GM20000 (cell line): ENCODE results near the gene PLS1.

Experiments
- DNase-seq: peaks from one replicate; pipeline ENCODE4 v3.0.0; 2012; ENCODE audit warnings: low spot score
- TF ChIP-seq, protein P1 (sequence below): IDR thresholded peaks from 2 replicates; pipeline ENCODE4 v1.5.1; 2012; ENCODE audit warnings: mild to moderate bottlenecking, control low read depth; ENCODE audit errors: extremely low read depth, missing control alignments

The PLS1 gene

DNA sequence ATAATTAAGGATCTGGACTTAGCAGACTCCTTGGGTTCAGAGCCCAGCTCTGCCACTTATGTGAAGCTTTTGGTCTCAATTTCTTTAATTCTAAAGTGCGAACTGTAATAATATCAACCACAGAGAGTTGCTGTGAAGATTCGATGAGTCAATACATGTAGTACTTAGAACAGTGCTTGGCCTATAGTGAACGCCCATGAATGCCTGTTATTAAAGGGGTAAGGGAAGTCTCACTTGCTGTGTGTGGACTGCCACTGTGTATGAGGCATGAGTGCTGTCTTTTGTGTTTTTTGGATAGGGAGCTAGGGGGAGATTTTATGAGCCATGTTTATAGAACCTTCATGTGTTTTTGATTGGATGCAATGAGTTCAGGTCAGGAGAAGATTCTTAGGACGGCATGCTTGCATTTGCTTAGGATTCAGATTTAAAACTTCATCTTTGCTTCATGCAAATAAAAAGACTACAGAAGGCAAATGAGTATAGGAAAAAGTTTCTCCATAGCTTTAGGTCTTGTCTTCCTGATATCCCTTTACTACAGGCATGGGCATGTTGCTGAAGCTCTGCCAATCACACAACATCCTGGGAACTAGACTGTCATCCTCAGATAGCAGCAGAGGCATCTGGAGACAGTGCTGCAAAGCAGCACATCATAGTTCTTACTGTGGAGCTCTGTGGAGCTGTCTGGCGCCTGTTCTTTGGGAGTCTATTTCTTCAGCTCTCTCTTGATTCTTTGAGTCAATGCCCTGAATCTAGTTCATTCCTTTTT, 50.0 kb downstream of the PLS1 start:
- TF ChIP-seq, protein P1, sequence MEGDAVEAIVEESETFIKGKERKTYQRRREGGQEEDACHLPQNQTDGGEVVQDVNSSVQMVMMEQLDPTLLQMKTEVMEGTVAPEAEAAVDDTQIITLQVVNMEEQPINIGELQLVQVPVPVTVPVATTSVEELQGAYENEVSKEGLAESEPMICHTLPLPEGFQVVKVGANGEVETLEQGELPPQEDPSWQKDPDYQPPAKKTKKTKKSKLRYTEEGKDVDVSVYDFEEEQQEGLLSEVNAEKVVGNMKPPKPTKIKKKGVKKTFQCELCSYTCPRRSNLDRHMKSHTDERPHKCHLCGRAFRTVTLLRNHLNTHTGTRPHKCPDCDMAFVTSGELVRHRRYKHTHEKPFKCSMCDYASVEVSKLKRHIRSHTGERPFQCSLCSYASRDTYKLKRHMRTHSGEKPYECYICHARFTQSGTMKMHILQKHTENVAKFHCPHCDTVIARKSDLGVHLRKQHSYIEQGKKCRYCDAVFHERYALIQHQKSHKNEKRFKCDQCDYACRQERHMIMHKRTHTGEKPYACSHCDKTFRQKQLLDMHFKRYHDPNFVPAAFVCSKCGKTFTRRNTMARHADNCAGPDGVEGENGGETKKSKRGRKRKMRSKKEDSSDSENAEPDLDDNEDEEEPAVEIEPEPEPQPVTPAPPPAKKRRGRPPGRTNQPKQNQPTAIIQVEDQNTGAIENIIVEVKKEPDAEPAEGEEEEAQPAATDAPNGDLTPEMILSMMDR, result no peak
- DNase-seq, result no peak

DNA sequence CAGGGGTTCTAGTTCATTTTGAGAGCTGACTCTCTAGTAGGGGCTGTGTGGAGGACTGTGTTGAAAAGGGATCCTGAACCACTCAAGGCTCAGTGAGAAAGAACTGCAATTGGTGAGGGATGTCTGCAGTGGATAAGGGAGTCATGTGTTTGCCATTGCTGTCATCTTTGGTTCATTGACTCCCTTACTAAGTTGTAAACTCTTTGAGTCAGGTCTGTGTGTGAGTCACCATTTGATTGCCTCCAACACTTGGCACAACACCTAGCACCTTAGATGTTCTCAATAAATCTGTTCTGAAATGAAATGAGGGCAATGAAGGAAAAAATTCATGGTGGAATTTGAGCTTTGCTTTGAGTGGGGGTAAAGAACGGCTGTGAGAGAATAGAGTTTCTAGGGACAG, 51.7 kb downstream of the PLS1 start:
- no peak for DNase-seq
- TF ChIP-seq, protein P1, result no peak

DNA sequence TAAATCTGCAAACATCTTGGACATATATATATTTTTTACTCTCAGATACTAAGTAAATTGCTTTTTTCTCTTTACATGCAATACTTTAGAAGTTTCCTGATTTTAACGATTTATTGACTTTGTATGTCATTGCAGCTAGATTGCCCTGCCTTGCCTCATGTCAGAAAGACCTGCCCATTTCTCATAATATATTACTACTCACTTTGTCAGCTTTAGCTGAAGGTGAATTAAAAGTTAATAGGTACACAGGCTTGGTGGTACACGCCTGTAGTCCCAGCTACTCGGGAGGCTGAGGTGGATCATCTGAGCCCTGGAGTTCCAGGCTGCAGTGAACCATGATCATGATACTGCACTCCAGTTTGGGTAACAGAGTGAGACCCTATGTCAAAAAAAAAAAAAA, 52.8 kb downstream of the PLS1 start:
- TF ChIP-seq, protein P1, result no peak
- no peak for DNase-seq

DNA sequence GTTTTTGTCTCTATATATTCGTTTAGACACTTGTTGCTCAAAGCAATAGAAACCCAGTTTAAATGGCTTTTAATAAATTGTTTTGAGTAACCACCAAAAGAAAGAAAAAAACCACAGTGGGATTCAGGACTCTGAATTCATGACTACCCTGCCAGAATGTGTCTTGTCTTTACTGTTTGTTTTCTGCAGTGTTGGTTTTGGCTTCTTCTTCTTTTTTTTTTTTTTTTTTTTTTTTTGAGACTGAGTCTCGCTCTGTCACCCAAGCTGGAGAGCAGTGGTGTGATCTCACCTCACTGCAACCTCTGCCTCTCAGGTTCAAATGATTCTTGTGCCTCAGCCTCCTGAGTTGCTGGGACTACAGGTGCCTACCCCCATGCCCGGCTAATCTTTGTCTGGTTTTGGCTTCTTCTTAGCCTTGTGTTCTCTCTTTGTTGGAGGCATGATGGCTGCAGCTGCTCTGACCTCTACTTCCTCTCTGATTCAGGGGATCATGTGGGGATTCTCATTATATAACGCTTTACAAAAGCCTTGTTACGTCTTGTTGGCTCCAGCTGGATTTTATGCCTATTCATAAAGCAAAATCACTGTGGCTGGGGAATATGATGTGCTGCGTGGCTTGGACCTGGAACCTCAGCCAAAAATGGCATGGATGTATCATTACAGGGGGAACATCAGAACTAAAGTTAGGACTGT, 54.0 kb downstream of the PLS1 start:
- no peak for DNase-seq
- TF ChIP-seq, protein P1, result no peak

DNA sequence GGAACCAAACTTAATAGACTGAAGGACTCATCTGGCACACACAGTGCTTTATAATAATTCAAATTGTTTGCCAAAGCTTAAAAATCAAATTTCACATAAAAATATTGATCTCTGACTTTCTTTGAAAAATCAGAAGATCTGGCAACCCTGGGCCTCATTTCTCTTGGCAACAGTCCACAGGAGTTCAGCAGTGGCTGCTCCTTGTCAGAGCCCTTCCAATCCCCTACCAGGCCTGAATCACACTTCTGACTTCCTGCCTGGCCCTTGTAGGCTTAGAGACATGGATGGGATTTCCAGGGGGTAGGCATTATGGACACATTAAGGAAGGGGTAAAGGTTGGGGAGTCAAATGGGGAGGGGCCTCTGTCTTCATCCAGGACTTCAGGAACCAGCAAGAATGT, 55.5 kb downstream of the PLS1 start:
- DNase-seq, result no peak
- TF ChIP-seq, protein P1, result no peak

DNA sequence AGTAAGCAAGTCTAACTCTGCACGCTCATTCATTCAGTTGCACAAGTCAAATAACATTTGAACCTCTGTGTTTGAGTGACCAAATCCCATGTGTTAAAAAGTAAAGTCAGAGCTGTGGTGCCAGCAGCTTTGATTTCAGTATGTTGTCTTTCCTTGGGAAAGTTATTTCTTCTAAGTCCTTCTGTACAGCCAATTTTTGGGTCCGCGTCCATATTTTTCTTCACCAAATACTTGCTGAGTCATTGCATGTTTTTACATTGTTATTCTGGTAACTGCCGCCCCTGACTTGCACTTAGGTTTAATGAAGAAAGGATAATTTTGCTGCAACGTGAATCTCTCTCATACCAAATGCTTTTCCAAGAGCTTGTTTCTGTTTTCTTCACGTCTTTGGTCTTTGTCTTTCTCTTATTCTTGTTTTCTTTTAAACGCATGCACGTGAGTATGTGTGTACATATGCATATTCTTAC, 56.7 kb downstream of the PLS1 start:
- DNase-seq, result no peak
- TF ChIP-seq, protein P1, result no peak

DNA sequence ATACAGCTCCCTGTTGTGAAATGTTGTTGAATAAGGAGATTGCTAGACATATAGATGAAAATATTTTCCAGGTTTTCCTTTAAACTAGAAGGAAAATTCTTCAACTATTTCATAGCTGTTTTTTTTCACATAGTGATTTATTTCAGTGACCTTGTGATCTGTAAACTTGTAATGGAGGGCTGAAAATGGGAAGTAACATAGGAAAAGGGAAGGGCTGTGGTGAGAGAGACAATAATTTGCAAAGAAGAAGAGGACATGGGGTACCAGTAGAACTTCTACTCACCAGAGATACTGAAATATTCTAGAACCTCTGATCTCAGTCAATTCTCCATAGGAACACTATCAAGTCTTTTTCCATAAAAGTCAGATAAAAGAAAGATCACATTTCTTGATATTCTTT, 60.4 kb downstream of the PLS1 start:
- TF ChIP-seq, protein P1, result no peak
- DNase-seq, result no peak
